Right lobe of liver (tissue), 4 donors: ENCODE results near the gene AUNIP.

Experiments
- POLR2A ChIP-seq: fragments of 450-650 bp; IDR thresholded peaks from one replicate; pipeline ENCODE4 v1.6.1; 2017; ENCODE audit warnings: antibody characterized with exemption, mild to moderate bottlenecking
- TF ChIP-seq, protein P1 (sequence below), 4 donors: fragments of 200-600 bp in 3 of 4; fragments of 450-650 bp in 1 of 4; IDR thresholded peaks; one replicate each; pipeline versions ENCODE4 v1.5.1 to v1.8.0; 2016 to 2022; ENCODE audit warnings: antibody characterized with exemption in 4 of 4, mild to moderate bottlenecking in 2 of 4
- donor health status: DM: no; HTN: no; CAD: no.
- donor health status: DM: no; HTN: no; CAD: no.
- donor health status: DM: no; HTN: yes; CAD: no.

DNA sequence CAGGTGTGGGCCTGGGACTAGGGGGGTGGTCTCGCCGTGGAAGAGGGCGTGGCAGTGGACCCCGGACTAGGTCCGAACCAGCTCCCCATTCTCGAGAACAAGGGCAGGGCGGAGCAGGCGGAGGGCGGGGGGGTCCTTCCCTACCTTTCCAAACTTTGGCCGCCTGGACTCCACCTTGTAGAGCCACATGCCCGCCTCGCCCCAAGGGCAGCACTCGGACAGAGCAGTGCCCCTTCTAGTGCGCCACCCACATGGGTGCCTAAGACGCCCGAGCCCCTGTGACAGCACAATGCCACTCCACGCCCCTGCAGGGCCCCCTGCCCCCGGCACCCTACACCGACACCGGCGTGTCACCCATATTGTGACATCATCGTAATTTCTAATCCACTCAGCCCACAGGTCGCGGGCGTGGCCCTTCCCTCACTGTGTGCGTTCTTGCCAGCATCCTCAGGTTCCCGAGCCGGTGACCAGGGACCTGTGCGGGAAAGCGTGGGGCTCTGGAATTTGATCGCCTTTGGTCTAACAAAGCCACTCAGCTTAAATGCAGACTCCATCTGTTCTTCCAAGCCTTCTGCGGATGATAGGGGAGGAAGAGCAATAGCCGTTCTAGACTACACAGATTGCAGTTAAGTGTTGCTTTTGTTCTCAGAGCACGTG, 47.5 kb upstream of the AUNIP start:
- TF ChIP-seq, protein P1, sequence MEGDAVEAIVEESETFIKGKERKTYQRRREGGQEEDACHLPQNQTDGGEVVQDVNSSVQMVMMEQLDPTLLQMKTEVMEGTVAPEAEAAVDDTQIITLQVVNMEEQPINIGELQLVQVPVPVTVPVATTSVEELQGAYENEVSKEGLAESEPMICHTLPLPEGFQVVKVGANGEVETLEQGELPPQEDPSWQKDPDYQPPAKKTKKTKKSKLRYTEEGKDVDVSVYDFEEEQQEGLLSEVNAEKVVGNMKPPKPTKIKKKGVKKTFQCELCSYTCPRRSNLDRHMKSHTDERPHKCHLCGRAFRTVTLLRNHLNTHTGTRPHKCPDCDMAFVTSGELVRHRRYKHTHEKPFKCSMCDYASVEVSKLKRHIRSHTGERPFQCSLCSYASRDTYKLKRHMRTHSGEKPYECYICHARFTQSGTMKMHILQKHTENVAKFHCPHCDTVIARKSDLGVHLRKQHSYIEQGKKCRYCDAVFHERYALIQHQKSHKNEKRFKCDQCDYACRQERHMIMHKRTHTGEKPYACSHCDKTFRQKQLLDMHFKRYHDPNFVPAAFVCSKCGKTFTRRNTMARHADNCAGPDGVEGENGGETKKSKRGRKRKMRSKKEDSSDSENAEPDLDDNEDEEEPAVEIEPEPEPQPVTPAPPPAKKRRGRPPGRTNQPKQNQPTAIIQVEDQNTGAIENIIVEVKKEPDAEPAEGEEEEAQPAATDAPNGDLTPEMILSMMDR (IDR thresholded peaks at IDR 0.05) = no peak
- no peak for TF ChIP-seq POLR2A
